ENCODE measurements around the gene NXNL2.

NXNL2 gene

GRCh38 chr9:88577256-88578120, 42.5 kb downstream of the NXNL2 start:
- no peak for DNase-seq (ENCODE audit: extremely low spot score, insufficient read length, low read depth)
- FAIRE-seq = no peak

- FAIRE-seq (peak; percentile 74), DNase-seq (ENCODE audit: extremely low spot score, insufficient read length, low read depth) (peak; percentile 56)
Observed at GRCh38 chr9:88578121-88579049, 43.4 kb downstream of the NXNL2 start.

- no peak for DNase-seq (ENCODE audit: extremely low spot score, insufficient read length, low read depth)
- FAIRE-seq = no peak
Observed at GRCh38 chr9:88579050-88579715, 44.2 kb downstream of the NXNL2 start.

GRCh38 chr9:88580961-88581360, 46.0 kb downstream of the NXNL2 start:
- DNase-seq (ENCODE audit: extremely low spot score, insufficient read length, low read depth) (no peak), FAIRE-seq (no peak)

- FAIRE-seq (no peak), DNase-seq (ENCODE audit: extremely low spot score, insufficient read length, low read depth) (no peak)
Observed at GRCh38 chr9:88583901-88584596, 49.1 kb downstream of the NXNL2 start.

GRCh38 chr9:88585426-88585825, 50.4 kb downstream of the NXNL2 start:
- FAIRE-seq (no peak), DNase-seq (ENCODE audit: extremely low spot score, insufficient read length, low read depth) (no peak)

GRCh38 chr9:88586452-88586851, 51.5 kb downstream of the NXNL2 start:
- FAIRE-seq (no peak), DNase-seq (ENCODE audit: extremely low spot score, insufficient read length, low read depth) (no peak)

GRCh38 chr9:88587182-88587581, 52.2 kb downstream of the NXNL2 start:
- FAIRE-seq = no peak

GRCh38 chr9:88587885-88588649, 53.1 kb downstream of the NXNL2 start:
- FAIRE-seq = no peak

More at GRCh38 chr9:88587182-88587581, 52.2 kb downstream of the NXNL2 start:
- DNase-seq (ENCODE audit: extremely low spot score, insufficient read length, low read depth) = no peak

GRCh38 chr9:88589656-88590055, 54.7 kb downstream of the NXNL2 start:
- no peak for DNase-seq (ENCODE audit: extremely low spot score, insufficient read length, low read depth)
- no peak for FAIRE-seq

More at GRCh38 chr9:88587885-88588649, 53.1 kb downstream of the NXNL2 start:
- DNase-seq (ENCODE audit: extremely low spot score, insufficient read length, low read depth) = no peak

- FAIRE-seq (no peak), DNase-seq (ENCODE audit: extremely low spot score, insufficient read length, low read depth) (no peak)
Observed at GRCh38 chr9:88590558-88591146, 55.7 kb downstream of the NXNL2 start.

- peak; percentile 37 for DNase-seq (ENCODE audit: extremely low spot score, insufficient read length, low read depth)
- FAIRE-seq = peak; percentile 80
Observed at GRCh38 chr9:88593537-88594185, 58.7 kb downstream of the NXNL2 start.

Data from GM18507 (cell line).